T-helper 1 cell treated with Interleukin-12 subunit alpha and Interleukin-12 subunit beta and Interleukin-4 antibody, amounts not matched to agents 30 ng/mL and 1 ng/mL, for 36 hours (primary cell): ENCODE measurements around the gene NFAT5. TPM values are rescaled to one million over a fixed set of nuclear protein-coding genes. Genes with fewer than 3 reads are reported as not detected.
"Not testable (repeated sequence)": the region's sequence is repeated elsewhere in the genome, so short reads cannot be mapped to it uniquely, and the experiment has no call there.

Source experiments
- intact Hi-C: fragments of 100-400 bp; cut with micrococcal nuclease; formaldehyde crosslinking; loops from one replicate; pipeline ENCODE4 v1.15.1; 2024
- total RNA-seq: library from RNA; stranded (reverse); gene quantifications from 2 replicates; pipeline ENCODE4 v1.2.3, GENCODE V29; 2022

The NFAT5 gene
- total RNA-seq, 1 donor from 2014 or later: 41.3 TPM

GRCh38 chr16:69706256-69706974 lies 140.6 kb downstream of the NFAT5 start:
- intact Hi-C loops: no loop called here

DNA sequence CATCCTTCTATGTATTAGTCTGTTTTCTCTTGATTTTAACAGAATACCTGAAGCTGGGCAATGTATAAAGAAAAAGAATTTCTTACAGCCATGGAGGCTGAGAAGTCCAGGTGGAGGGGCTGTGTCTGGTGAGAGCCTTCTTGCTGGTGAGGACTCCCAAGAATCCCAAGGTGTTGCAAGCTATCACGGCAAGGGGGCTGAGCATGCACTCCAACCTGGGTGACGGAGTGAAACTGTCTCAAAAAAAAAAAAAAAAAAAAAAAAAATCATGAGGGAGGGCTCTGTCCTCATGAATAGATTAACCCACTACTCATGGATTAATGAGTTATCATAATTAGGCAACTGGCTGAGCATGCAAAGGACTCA lies 141.2 kb downstream of the NFAT5 start:
- intact Hi-C loops: no loop called here

GRCh38 chr16:69707920-69708683 lies 142.3 kb downstream of the NFAT5 start:
- intact Hi-C loops: loop anchor here (2.0 kb wide), 1 partner anchor 311 kb away; no protein-coding TSS in a partner anchor

GRCh38 chr16:69709456-69710084 lies 143.8 kb downstream of the NFAT5 start:
- intact Hi-C loops: loop anchor here (1.0 to 2.0 kb wide), 5 partner anchors 17 to 313 kb away; partner anchors contain the start of genes NOB1 and NQO1

DNA sequence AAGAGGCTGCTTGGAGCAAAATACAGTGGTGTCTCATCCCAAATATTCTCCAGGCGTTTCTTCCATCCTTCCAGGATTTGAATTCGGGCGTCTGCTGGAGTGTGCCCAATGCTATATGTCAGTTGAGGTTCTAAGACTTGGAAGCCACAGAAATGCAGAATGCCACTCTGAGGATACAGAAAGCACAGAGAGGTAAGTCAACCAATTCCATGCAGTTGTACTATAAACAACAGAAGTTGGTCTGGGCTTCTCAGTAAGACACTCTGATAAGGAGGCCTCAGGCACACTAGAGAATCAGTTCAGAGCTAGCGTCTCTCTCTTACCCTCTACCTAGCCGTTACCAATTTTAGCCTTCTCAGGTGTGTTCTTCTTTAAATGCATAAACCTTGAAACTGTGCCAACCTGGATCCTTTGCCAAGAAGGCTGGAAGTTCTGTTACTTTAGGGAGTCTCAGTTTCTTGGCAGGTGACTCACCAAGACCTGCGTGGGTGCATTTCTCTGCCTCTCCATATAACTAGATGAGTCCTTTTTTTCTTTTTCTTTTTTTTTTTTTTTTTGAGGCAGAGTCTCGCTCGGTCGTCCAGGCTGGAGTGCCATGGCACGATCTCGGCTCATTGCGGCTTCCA lies 145.5 kb downstream of the NFAT5 start:
- intact Hi-C loops: no loop called here

GRCh38 chr16:69712277-69712676 lies 146.5 kb downstream of the NFAT5 start:
- intact Hi-C loops: no loop called here

DNA sequence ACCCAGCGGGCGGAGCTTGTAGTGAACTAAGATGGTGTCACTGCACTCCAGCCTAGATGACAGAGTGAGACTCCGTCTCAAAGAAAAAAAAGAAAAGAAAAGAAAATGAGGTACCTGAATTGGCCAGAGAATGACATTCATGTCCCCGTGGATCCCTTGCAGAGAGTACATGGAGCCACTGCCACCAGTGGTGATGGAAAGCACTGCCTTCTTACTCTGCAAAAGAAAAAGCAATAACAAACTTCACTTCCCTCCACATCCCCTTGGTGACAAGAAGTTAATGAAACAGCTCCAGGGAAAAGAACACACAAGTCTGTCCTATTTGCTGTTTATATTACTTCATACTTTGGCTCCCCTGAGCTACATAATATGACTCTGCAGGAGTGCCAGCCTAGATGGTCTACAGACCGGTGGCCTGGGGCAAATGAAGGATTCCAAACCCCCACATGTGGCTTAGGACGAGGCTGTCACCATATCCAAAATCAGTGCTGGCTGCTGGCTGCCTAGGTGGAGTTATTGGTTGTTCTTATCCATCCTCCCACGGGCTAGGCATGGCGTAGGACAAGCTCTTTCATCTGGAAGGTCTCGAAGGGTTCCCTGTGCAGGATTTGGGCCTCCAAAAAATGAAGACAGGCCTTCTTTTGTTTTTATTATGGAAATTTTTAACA lies 147.3 kb downstream of the NFAT5 start:
- intact Hi-C loops: no loop called here

- intact Hi-C loops: no loop called here
These were observed 151.3 kb downstream of the NFAT5 start for GRCh38 chr16:69717066-69717465.

GRCh38 chr16:69718111-69718764 lies 152.5 kb downstream of the NFAT5 start:
- intact Hi-C loops: no loop called here

DNA sequence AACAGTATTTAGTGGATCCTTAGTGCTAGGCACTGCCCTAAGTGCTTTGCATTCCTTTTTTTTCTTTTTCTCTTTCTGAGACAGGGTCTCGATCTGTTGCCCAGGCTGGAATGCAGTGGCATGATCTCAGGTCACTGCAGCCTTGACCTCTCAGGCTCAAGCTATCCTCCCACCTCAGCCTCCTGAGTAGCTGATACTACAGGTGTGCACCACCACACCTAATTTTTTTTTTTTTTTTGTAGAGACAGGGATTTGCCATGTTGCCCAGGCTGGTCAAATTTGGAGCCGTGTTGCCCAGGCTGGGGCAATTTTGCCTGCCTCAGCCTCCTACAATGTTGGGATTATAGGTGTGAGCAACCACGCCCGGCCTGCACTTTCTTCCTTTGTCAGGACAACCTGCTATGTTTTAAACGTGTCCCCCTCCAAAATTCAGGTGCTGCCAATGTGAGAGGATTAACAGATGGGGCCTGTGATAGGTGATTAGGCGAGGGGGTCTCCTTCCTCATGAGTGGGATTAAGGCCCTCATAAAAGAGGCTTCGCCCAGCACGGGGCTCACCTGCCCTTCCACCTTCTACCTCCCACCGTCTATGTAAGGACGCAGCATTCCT lies 155.2 kb downstream of the NFAT5 start:
- intact Hi-C loops: no loop called here

GRCh38 chr16:69721441-69721957 lies 155.7 kb downstream of the NFAT5 start:
- intact Hi-C loops: no loop called here

GRCh38 chr16:69724414-69724873 lies 158.7 kb downstream of the NFAT5 start:
- intact Hi-C loops: no loop called here

DNA sequence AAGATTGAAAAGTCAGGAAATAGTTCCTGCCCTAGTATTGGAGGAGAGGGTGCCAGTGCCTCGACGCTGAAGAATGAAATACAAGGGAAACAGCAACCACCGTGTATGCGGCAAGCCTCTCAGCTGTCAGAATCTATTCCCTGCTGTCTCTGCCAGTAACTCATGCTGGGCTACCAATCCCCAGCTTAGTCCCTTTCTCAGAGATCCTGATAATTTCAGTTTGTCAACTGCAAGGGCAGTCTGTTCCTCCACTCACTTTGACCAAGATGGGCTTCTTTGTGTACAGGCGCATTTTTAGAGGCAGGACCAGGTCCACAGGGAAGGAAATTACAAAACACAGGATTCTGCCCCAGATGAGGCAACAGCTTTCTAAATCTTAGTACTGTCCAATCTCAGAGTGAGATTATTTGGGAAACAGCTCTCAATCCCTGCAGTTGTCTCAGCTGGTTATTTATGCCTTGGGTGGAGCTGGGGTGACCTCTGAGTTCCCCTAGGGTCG lies 159.3 kb downstream of the NFAT5 start:
- intact Hi-C loops: no loop called here

GRCh38 chr16:69725480-69726312 lies 159.9 kb downstream of the NFAT5 start:
- intact Hi-C loops: loop anchor here (1.0 to 2.0 kb wide), 6 partner anchors 16 to 339 kb away; partner anchors contain the start of genes CYB5B, NFAT5, NOB1 and TERF2

DNA sequence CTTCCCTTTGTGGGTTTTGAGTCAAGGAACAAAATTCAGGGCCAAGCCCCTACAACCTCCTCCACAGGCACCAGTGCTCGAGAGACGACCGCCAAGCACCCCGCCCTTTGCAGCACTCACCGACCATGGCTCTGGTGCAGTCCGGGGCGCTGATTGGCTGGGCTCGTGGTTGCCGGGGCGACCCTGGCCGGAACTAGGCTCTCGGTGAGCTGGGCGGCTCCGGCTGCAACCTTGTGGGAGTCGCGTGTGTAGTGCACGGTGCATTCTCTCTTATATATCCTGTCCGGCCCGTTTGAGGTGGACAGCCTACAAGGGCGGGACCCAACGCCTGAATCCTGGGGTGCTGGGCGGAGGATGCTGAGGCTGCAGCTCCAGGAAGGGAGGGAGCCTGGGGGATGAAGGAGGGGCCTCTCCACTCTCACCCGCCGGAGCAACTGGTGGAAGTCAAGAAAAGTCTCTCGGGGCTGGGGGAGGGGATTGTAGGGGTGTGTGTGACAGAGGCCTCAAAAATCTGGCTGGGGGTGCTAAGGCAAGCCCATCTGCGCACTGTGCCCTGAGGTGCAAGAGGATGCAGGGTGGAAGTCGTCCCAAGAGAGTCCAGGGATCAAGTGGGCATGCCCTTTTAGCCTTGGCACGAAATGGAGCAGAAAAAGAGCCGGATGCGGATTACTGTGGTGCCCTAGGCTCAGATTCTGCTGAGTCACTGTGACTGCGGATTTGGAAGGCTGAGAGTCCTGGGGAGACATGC lies 160.7 kb downstream of the NFAT5 start, which contains the start of gene NQO1:
TSS of gene NQO1 (minus strand) at position 248 of the 748 bp plus-strand sequence. CDS start at position 127, 121 bp downstream.
- intact Hi-C loops: loop anchor here (1.0 to 2.0 kb wide), 6 partner anchors 17 to 340 kb away; partner anchors contain the start of genes CYB5B, NFAT5, NOB1 and TERF2

DNA sequence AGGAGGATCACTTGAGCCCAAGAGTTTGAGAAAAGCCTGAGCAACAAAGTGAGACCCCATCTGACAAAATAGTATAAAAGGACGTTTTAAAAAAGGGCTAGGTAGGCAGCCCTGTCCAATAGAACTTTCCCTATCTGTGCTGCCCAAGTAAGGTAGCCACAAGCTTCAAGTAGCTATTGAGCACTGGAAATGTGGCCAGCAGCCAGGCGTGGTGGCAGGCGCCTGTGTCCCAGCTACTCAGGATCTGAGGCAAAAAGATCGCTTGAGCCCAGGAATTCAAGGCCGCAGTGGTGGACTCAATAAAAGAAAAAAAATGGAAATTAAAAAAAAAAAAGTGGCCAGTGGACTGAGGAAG lies 162.1 kb downstream of the NFAT5 start:
- intact Hi-C loops: loop anchor here (2.0 kb wide), 1 partner anchor 163 kb away; the partner anchor contains the start of gene NFAT5

DNA sequence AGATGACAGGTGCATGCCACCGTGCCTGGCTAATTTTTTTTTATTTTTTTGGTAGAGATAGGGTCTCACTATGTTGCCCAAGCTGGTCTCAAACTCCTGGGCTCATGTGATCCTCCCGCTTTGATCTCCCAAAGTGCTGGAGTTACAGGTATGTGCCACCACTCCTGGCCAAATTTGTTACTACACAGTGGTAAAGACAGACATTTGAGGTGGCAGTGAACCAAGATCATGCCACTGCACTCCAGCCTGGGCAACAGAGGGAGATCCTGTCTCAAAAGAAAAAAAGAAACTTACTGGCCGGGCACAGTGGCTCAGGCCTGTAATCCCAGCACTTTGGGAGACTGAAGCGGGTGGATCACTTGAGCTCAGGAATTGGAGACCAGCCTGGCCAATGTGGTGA lies 163.3 kb downstream of the NFAT5 start:
- intact Hi-C loops: not testable (repeated sequence)

GRCh38 chr16:69731280-69731679 lies 165.5 kb downstream of the NFAT5 start:
- intact Hi-C loops: not testable (repeated sequence)
